Glutamatergic neuron (in vitro differentiated cells): Measurements from ENCODE around the gene SPACA7. TPM values are rescaled to one million over a fixed set of nuclear protein-coding genes. Genes with fewer than 3 reads are reported as not detected.

Experiments
- DNase-seq: peaks from one replicate; pipeline ENCODE4 v3.0.0; 2022
- H3K27ac Mint-ChIP-seq: one replicate; pipeline ENCODE4 v1.8.0; 2020; ENCODE audit warnings: mild to moderate bottlenecking, mixed read lengths, inconsistent platforms; ENCODE audit not compliant: unreplicated experiment
- H3K27me3 Mint-ChIP-seq: one replicate; pipeline ENCODE4 v1.8.0; 2020; ENCODE audit warnings: mild to moderate bottlenecking, moderate library complexity, mixed read lengths, inconsistent platforms; ENCODE audit not compliant: unreplicated experiment
- H3K36me3 Mint-ChIP-seq: one replicate; pipeline ENCODE4 v1.8.0; 2020; ENCODE audit warnings: mild to moderate bottlenecking, mixed read lengths, inconsistent platforms; ENCODE audit not compliant: unreplicated experiment
- H3K4me1 Mint-ChIP-seq: one replicate; pipeline ENCODE4 v1.8.0; 2020; ENCODE audit warnings: mild to moderate bottlenecking, low read depth, mixed read lengths, inconsistent platforms; ENCODE audit not compliant: unreplicated experiment
- H3K4me3 Mint-ChIP-seq: one replicate; pipeline ENCODE4 v1.8.0; 2020; ENCODE audit warnings: mild to moderate bottlenecking, mixed read lengths, inconsistent platforms; ENCODE audit not compliant: unreplicated experiment
- H3K9me3 Mint-ChIP-seq: one replicate; pipeline ENCODE4 v1.8.0; 2020; ENCODE audit warnings: mild to moderate bottlenecking, moderate library complexity, mixed read lengths, inconsistent platforms; ENCODE audit not compliant: unreplicated experiment
- CTCF ChIP-seq: fragments of 200-600 bp; sonication (generic); IDR thresholded peaks from one replicate; pipeline ENCODE4 v1.5.0; 2021; ENCODE audit not compliant: partially characterized antibody, unreplicated experiment
- total RNA-seq: library from RNA; stranded (reverse); fragmentation: NEBNext Ultra II Directional; extraction: Animal tissue kit (Norgen Biotek cat#: 25700); gene quantifications from one replicate; pipeline ENCODE4 v1.2.1, GENCODE V29; 2021; ENCODE audit not compliant: unreplicated experiment

SPACA7 gene
- total RNA-seq, 1 donor from 2014 or later: not detected

GRCh38 chr13:112456138-112457056, 80.2 kb downstream of the SPACA7 start:
- Mint-ChIP-seq H3K36me3 (peaks cover 13% of the 10 kb centered on the region), H3K27ac (no peak overlapping the region), H3K27me3 (no peaks in the 10 kb centered on the region), H3K4me1 (no peaks in the 10 kb centered on the region), H3K9me3 (peaks cover 6% of the 10 kb centered on the region), H3K4me3 (no peak overlapping the region)
- no peak for DNase-seq
- no peak for TF ChIP-seq CTCF

- DNase-seq: no peak
- H3K36me3 Mint-ChIP-seq: peaks cover 13% of the 10 kb centered on the region
- peaks cover 6% of the 10 kb centered on the region for H3K9me3 Mint-ChIP-seq
- H3K27ac Mint-ChIP-seq: no peak overlapping the region
- no peak for TF ChIP-seq CTCF
- H3K4me1 Mint-ChIP-seq: no peaks in the 10 kb centered on the region
- no peak overlapping the region for H3K4me3 Mint-ChIP-seq
- H3K27me3 Mint-ChIP-seq: no peaks in the 10 kb centered on the region
These were observed 80.9 kb downstream of the SPACA7 start for GRCh38 chr13:112457081-112457480.

- no peak for DNase-seq
- H3K4me3 Mint-ChIP-seq: no peak overlapping the region
- no peaks in the 10 kb centered on the region for H3K4me1 Mint-ChIP-seq
- peaks cover 13% of the 10 kb centered on the region for H3K36me3 Mint-ChIP-seq
- H3K9me3 Mint-ChIP-seq: peaks cover 6% of the 10 kb centered on the region
- no peak for TF ChIP-seq CTCF
- H3K27ac Mint-ChIP-seq: no peak overlapping the region
- H3K27me3 Mint-ChIP-seq: no peaks in the 10 kb centered on the region
These were observed 81.3 kb downstream of the SPACA7 start for GRCh38 chr13:112457485-112457884.

- Mint-ChIP-seq H3K36me3 (peaks cover 10% of the 10 kb centered on the region), H3K27ac (no peak overlapping the region), H3K4me3 (no peak overlapping the region), H3K4me1 (no peaks in the 10 kb centered on the region), H3K27me3 (no peaks in the 10 kb centered on the region), H3K9me3 (peaks cover 6% of the 10 kb centered on the region)
- no peak for TF ChIP-seq CTCF
- DNase-seq: no peak
These were observed 86.3 kb downstream of the SPACA7 start for GRCh38 chr13:112462408-112462807.

GRCh38 chr13:112464720-112465119, 88.6 kb downstream of the SPACA7 start:
- no peak overlapping the region for H3K4me3 Mint-ChIP-seq
- no peak for TF ChIP-seq CTCF
- DNase-seq: no peak
- H3K27me3 Mint-ChIP-seq: no peaks in the 10 kb centered on the region
- no peaks in the 10 kb centered on the region for H3K4me1 Mint-ChIP-seq
- H3K27ac Mint-ChIP-seq: no peak overlapping the region
- H3K36me3 Mint-ChIP-seq: peaks cover 5% of the 10 kb centered on the region
- H3K9me3 Mint-ChIP-seq: peaks cover 5% of the 10 kb centered on the region
